Left forelimb (tissue), 1 donor: Measurements from ENCODE around the gene HADH.
A peak's percentile ranks its signal among the peaks of the same experiment; 100 is the strongest.
"Not testable (repeated sequence)": the region's sequence is repeated elsewhere in the genome, so short reads cannot be mapped to it uniquely, and the experiment has no call there.

Experiments used
- DNase-seq: peaks from one replicate; pipeline ENCODE4 v3.0.0-alpha.2; 2018; ENCODE audit warnings: low spot score

The HADH gene

GRCh38 chr4:107989537-107990386, at the start of gene HADH:
Gene HADH (plus strand): TSS chr4:107989889. CDS start chr4:107989933, 44 bp downstream.
- peak; percentile 97 for DNase-seq

DNA sequence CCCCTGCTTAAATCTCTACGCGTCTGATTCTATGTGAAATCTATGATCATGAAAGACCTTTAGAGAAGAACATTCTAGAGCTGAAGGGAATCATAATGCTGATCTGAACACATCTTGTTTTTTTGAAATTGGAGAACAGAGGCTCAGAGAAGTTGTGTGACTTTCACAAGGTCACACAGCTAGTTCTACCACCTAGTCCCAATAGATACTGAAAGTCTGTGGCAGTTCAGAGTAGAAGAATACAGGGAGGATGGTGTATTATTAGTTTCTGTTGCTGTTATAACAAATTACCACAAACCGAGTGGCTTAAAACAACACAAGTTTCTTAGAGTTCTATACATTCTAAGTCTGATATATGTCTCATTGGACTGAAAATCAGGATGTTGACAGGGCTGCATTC, 43.9 kb upstream of the HADH start:
- DNase-seq: no peak

GRCh38 chr4:107950746-107951540, 38.7 kb upstream of the HADH start:
- no peak for DNase-seq

DNA sequence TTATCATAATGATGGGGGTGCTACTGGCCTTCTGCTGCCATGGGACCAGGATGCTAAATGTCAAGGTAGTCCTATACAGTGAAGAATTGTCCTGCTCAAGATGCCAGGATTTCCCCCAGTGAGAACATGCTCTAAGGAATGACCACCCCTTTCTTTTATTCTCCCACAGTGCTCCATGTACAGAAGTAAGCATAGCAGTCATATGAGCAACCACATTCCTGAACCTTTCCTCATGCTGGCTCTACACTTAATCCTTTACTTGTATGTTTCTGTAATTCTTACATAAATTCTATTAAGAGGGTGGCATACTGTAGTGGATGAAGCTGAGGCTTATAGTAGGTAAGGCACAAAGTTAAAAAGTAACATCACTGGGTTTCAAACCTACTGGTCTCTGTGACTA, 38.1 kb upstream of the HADH start:
- DNase-seq: no peak

DNA sequence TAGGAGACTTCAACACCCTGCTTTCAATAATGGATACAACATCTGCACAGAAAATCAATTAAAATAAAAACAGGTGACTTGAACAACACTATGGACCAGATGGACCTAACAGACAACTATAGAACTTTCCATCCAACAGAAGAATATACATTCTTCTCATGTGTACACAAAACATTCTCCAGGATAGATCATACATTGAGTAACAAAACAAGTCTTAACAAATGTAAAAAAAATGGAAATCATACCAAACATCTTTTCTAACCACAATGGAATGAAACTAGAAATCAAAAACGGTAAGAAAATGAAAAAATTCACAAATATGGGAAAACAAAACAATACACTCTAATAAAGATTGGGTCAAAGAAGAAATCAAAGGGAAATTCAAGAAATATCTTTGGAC, 33.7 kb upstream of the HADH start:
- no peak for DNase-seq

- DNase-seq: no peak
Measured at GRCh38 chr4:107966903-107967302, 22.8 kb upstream of the HADH start.

DNA sequence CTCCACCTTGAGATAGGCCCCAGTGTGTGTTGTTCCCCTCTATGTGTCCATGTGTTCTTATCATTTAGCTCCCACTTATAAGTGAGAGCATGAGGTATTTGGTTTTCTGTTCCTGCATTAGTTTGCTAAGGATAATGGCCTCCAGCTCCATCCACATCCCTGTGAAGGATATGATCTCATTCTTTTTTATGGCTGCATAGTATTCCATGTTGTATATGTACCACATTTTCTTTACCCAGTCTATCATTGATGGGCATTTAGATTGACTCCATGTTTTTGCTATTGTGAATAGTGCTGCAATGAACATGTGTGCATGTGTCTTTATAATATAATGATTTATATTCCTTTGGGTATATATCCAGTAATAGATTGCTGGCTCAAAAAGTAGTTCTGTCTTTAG, 22.2 kb upstream of the HADH start:
- not testable (repeated sequence) for DNase-seq

- DNase-seq: not testable (repeated sequence)
Measured at GRCh38 chr4:107967921-107968320, 21.8 kb upstream of the HADH start.

GRCh38 chr4:107970063-107970798, 19.5 kb upstream of the HADH start:
- DNase-seq: no peak

- no peak for DNase-seq
Measured at GRCh38 chr4:107972605-107973004, 17.1 kb upstream of the HADH start.

DNA sequence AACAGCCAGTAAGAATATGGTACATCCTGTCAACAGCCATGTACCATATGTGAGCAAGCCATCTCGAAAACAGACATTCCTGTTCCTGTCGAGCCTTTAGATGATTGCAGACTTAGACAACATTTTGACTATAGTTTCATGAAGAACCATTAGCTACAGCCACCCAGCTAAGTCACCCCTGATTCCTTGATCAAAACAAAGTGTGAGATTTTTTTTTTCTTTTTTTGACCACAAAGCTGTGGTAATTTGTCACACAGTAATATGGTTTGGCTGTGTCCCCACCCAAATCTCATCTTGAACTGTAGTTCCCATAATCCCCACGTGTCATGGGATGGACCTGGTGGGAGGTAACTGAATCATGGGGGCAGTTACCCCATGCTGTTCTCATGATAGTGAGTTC, 15.2 kb upstream of the HADH start:
- no peak for DNase-seq

- no peak for DNase-seq
Measured at GRCh38 chr4:107977482-107977881, 12.2 kb upstream of the HADH start.

- DNase-seq: no peak
Measured at GRCh38 chr4:107977966-107978705, 11.6 kb upstream of the HADH start.

DNA sequence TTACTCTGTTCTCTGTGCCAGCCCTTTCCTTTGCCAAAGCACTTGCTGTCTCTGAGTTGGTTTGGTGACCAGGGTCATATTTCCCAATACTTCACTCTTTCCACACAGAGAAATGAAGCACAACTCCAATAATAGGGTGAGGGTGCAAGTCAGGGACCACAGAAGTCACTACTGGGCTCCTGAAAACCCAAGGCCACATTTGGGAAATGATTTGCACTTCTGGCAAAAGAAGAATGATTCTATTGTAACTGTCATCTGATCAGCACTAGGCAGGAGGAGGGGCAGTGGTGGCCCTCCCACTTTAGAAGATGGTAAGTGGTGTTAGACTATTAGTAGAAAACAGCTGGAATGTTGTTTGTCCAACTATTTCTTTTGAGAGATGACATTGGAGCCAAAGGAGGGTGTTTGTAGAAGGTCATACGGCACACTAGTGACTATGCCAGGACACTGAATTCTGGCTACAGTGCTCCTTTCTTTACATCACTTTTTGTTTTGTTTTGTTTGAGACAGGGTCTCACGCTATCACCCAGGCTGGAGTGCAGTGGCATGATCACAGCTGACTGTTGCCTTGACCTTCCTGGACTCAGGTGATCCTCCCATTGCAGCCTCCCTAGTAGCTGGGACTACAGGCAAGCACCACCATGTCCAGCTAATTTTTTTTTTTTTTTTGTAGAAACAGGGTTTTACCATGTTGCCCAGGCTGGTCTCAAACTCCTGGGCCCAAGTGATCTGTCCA, 10.8 kb upstream of the HADH start:
- DNase-seq: no peak

DNA sequence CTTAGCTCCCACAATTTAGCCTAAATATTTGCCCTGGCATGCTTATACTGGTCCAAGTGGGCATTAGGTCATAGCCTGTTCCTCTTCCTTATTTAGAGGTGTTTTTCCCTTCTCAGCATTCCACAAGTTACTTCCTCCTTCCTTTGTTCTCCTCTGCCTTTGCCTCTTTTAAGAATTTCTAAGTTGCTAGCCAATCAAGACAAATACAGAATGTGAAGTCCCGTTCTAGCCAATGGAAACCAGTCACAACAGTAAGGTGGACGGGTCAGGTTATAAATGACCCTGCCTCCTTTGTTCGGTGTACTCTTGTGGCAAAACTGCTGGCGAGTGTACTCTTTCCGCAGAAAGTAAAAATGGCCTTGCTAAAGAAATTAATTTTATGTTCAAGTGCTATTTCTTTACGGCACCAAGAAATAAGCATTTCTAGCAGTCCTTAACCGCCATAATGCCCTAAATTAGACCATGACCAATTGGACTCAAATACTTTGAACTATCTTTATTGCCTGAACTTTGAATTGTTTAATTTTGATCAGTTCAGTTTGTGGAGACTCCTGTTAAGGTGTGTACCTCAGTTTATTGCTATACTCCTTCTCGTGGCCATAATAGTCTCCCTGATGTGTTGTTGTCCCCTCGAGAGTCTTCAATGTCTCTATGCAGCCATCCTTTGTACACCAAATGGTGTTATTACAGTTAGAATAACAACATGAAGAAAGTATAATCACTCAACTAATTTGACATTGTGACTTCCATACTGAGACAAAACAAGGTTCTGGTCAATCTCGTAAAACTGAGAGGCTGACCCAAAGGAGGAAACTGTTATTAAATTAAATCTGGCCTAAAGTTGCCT, 1.6 kb upstream of the HADH start:
- DNase-seq: no peak

- DNase-seq: no peak
Measured at GRCh38 chr4:107988763-107989035, 990 bp upstream of the HADH start.

DNA sequence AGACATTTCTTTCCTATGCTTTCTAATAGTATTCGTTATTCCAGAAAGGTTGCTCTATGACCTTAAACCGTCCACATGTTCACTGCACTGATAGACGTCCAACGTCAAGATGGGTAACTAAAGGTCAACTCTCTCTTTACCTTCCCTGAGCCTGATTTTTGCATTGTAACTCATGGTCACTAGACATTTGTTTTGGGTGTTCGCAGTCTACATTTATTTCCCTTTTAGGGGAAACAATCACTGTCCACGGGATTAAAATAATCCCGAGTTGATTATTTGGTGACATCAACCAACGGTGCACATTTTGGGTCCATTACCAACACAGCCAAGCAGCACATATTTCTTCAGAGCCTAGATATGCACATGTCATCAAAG, 540 bp upstream of the HADH start:
- no peak for DNase-seq

GRCh38 chr4:107991945-107992630, 2.4 kb downstream of the HADH start:
- no peak for DNase-seq

GRCh38 chr4:107993969-107994368, 4.3 kb downstream of the HADH start:
- DNase-seq: no peak

GRCh38 chr4:107994894-107995293, 5.2 kb downstream of the HADH start:
- no peak for DNase-seq
